ENCODE measurements around the gene MACROH2A2. TPM values are rescaled to one million over a fixed set of nuclear protein-coding genes. Genes with fewer than 3 reads are reported as not detected.
"Not testable (repeated sequence)": the region's sequence is repeated elsewhere in the genome, so short reads cannot be mapped to it uniquely, and the experiment has no call there.

Gene MACROH2A2
- polyA plus RNA-seq (2013, experiment 1 of 2; ENCODE audit: insufficient read length): 31.3 TPM
- polyA plus RNA-seq (2013, experiment 2 of 2; ENCODE audit: insufficient read length): 22.9 TPM

- DNase-seq: peak; percentile 84
Observed at GRCh38 chr10:70052462-70053217, at the start of gene MACROH2A2. TSS of gene MACROH2A2 (plus strand) at chr10:70052846. CDS start at chr10:70075659, 22,813 bp downstream.

GRCh38 chr10:70007116-70007820 lies 45.4 kb upstream of the MACROH2A2 start:
- no peak for DNase-seq

GRCh38 chr10:70031215-70031614 lies 21.4 kb upstream of the MACROH2A2 start:
- DNase-seq: no peak

- DNase-seq: no peak
Observed at GRCh38 chr10:70032667-70033289, 19.9 kb upstream of the MACROH2A2 start.

GRCh38 chr10:70034232-70034631 lies 18.4 kb upstream of the MACROH2A2 start:
- no peak for DNase-seq

- DNase-seq: no peak
Observed at GRCh38 chr10:70035531-70035930, 17.1 kb upstream of the MACROH2A2 start.

GRCh38 chr10:70038923-70039322 lies 13.7 kb upstream of the MACROH2A2 start:
- DNase-seq: no peak

GRCh38 chr10:70041016-70041415 lies 11.6 kb upstream of the MACROH2A2 start:
- DNase-seq: no peak

GRCh38 chr10:70041739-70042138 lies 10.9 kb upstream of the MACROH2A2 start:
- not testable (repeated sequence) for DNase-seq

GRCh38 chr10:70047066-70047465 lies 5.6 kb upstream of the MACROH2A2 start:
- DNase-seq: not testable (repeated sequence)

- no peak for DNase-seq
Observed at GRCh38 chr10:70048030-70048723, 4.5 kb upstream of the MACROH2A2 start.

GRCh38 chr10:70051848-70052247 lies 798 bp upstream of the MACROH2A2 start:
- no peak for DNase-seq

GRCh38 chr10:70053218-70053840 lies 683 bp downstream of the MACROH2A2 start:
- DNase-seq: peak; percentile 27

GRCh38 chr10:70053841-70054288 lies 1.2 kb downstream of the MACROH2A2 start:
- DNase-seq: peak; percentile 21

GRCh38 chr10:70054902-70055301 lies 2.3 kb downstream of the MACROH2A2 start:
- peak; percentile 11 for DNase-seq

GRCh38 chr10:70055550-70055949 lies 2.9 kb downstream of the MACROH2A2 start:
- DNase-seq: peak; percentile 77

GRCh38 chr10:70057306-70057705 lies 4.7 kb downstream of the MACROH2A2 start:
- peak; percentile 15 for DNase-seq

GRCh38 chr10:70060389-70060788 lies 7.7 kb downstream of the MACROH2A2 start:
- no peak for DNase-seq

GRCh38 chr10:70063418-70064098 lies 10.9 kb downstream of the MACROH2A2 start:
- DNase-seq: no peak

GRCh38 chr10:70064486-70064885 lies 11.8 kb downstream of the MACROH2A2 start:
- no peak for DNase-seq

- DNase-seq: no peak
Observed at GRCh38 chr10:70066190-70066589, 13.5 kb downstream of the MACROH2A2 start.
